Amniotic epithelial cell (primary cell): ENCODE results near the gene RPL13A.
"Not testable (repeated sequence)": the region's sequence is repeated elsewhere in the genome, so short reads cannot be mapped to it uniquely, and the experiment has no call there.

Experiments used
- DNase-seq: peaks from one replicate; pipeline ENCODE4 v3.0.0-alpha.2; 2010; ENCODE audit warnings: low read depth

RPL13A gene

DNA sequence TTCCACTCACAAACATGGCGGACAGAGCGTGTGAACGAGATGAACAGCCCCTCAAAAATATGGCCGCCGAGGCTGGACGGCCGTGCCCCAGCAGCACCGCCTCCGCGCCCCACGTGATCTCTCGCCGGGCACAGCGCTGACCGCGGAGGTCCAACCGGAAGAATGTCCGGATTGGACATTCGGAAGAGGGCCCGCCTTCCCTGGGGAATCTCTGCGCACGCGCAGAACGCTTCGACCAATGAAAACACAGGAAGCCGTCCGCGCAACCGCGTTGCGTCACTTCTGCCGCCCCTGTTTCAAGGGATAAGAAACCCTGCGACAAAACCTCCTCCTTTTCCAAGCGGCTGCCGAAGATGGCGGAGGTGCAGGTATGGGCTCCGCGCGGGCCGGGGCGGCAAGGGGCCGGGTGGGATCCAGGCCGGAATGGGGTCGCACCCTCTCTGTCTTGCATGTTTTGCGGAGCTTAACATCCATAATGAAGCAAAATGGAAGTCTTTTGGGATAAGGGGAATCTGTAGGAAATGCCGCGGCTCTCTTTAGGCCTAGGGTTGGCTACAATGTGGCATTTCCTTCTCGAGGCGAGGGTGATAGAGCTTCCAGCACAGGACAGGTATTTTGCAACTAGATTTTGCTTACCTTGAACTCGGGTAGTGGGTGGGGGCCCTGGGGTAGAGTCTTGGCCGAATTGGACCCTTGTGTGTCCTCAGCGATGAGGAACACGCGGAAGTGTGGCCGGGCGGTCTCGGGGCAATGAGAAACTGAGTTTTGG, at the start of gene RPL13A:
Gene RPL13A, plus strand, starts transcription at position 332 of the 769 bp plus-strand sequence. Its CDS starts 22 bp downstream, at position 354.
- peak; percentile 97 for DNase-seq

DNA sequence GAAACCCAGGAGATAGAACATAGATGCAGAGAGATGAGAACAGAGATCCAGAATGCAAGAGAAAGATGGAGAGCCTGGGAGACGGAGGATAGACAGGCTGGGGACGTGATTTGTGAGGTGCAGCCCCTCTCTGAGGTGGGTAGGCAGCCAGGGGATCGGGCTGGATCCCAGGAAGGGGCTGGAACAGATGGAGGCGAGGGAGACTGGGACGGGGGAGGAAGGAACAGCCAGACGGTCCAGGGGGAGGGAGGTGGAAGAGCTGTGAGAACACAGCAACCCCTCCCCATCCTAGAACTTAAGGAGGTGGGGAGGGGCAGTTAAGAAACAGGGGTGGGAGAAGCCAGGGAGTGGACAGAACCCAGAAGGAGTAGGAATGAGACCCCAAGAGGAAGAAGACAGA, 49.1 kb upstream of the RPL13A start:
- no peak for DNase-seq

DNA sequence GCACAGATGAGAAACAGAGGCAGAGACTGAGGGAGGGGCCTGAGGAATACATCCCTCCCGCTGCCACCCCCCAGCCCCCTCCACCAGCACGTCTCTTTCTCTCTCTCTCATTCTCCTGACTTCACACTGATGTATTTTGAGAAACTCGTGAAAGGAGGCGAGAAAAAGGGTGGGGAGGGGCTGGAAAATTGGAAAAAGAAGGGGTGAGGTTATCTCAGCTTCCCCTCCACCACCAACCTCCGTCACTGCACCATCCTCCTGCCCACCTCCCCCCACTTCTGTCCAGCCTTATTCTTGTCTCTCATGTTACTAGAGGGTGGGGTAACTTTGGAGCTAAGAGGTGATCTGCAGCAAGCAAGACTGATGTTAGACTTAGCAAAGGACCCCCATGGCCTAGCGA, 47.6 kb upstream of the RPL13A start:
- no peak for DNase-seq

DNA sequence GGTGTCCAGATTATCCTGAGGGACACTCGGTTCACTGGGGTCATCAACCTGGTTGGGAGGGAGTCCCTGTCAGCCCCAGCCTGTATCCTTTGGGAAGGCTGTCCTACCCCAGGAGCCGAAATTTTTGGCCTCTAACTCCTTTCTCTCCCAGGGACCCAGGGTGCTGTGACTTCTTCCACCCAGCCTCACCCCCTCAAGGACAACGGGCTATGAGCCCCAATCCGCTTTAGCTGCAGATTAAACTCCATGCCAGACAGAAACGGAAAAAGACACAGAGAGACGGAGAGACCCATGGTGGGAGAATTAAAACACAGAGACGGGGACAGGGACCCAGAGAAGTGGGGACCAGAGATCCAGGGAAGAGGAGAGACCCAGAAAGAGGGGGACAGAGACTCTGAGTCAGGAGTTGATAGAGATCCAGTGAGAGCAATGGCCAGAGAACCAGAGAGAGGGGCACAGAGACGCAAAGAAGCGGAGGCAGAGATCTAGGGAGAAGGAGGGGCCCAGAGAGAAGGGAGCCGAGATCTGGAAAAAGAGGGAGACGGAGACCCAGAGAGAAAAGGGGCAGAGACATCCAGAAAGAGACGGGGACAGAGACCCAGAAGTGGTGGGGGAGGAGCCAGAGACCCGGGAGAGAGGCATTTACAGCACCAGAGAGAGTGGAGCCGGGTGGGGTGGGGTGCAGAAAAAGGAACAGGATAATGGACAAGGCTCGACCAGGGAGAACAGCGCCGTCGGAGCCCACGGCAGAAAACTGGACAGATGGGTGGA, 46.8 kb upstream of the RPL13A start:
- DNase-seq = no peak

DNA sequence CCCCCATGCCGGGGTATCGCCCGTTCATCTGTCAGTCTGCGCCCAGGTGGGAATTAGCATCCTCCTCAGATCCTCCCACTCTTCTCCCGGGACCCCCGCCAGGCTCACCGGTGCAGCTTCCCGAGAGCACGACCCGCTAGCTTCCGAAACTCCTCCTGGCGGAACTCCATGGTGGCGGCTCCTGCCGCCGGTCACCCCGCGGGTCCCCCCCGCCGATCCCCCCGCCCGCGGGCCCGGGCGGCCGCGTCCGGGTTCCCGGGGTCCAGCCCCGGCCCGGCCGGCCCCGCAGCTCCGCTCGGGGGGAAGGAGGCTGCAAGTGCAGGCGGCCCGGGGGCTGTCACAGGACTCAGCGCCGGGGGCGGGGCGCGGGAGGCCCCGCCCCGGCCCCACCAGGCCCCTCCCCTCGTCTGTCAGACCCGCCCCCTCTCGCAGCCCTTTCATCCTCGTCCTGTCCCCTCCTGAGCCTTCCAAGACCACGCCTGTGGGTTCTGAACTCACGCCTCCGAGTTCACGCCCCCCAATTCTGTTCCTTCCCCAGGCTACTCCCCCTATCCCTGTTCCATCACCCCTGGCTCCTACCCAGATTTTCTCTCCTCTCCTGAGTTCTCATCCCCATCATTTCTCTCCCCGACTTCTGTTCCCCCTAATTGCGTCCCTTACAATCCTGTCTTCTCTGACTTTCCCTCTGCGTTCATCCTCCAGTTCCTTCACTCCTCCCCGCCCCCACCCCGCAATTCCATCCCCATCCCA, 46.0 kb upstream of the RPL13A start, which contains the start of gene SLC17A7:
Gene SLC17A7, minus strand, starts transcription at position 318 of the 750 bp plus-strand sequence. Its CDS starts 148 bp downstream, at position 170.
- DNase-seq = no peak

DNA sequence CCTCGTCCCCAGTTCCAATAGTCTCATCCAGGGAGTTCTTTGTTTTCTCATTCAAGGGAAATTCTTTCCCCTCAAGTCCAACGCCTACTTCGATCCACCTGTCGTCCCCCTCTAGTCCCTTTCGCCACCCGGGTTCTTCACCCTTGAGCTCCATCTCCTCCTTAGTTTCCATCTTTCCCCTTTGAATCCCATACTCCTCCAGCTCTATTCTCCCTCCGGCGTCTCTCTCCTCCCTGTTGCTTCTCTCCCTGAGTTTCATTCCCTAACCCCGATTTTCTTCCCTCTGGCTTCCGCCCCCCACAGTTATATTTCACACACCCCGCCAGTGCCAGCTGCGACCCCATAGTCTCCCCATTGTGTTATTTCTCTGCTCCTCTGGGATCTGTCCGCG, 45.5 kb upstream of the RPL13A start:
- no peak for DNase-seq

DNA sequence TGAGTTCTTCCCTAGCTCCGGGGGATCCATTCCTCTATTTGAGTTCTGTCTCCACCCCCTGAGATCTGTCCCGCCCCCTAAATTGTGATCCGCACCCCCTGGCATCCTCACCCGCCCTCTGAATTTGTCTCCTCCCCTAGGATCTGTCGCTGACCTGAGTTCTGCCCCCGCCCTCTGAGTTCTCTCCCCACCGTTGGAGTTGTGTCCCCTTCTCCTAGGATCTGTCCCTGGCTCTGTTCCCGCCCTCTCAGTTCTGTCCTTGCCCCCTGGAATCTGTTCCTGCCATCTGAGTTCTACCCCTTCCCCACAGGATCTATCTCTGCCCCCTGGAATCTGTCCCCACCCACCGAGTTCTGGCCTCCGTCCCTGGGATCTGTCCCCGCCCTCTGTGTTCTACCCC, 45.1 kb upstream of the RPL13A start:
- DNase-seq = no peak

DNA sequence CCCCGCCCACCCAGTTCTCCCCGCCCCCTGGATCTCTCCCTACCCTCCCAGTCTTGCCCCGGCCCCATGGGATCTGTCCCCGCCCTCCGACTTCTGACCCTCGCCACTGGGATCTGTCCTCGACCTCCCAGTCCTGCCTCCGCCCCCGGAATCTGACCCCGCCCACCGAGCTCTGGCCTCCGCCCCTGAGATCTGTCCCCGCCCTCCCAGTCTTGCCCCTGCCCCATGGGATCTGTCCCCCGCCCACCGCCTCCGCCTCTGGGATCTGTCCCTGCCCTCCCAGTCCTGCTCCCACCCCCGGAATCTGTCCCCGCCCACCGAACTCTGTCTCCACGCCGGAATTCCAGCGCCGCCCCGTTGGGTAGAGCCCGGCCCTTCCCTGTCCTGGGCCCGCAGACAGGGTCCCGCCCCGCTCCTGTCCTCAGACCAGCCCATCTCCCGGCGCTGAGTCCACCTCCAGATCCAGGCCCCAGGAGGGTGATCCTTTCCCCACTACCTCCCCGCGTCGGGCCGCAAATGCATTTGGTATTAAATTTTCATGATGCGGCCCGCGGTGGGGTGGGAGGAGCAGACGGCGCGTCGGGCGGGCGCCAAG, 44.5 kb upstream of the RPL13A start:
- DNase-seq = peak; percentile 78

DNA sequence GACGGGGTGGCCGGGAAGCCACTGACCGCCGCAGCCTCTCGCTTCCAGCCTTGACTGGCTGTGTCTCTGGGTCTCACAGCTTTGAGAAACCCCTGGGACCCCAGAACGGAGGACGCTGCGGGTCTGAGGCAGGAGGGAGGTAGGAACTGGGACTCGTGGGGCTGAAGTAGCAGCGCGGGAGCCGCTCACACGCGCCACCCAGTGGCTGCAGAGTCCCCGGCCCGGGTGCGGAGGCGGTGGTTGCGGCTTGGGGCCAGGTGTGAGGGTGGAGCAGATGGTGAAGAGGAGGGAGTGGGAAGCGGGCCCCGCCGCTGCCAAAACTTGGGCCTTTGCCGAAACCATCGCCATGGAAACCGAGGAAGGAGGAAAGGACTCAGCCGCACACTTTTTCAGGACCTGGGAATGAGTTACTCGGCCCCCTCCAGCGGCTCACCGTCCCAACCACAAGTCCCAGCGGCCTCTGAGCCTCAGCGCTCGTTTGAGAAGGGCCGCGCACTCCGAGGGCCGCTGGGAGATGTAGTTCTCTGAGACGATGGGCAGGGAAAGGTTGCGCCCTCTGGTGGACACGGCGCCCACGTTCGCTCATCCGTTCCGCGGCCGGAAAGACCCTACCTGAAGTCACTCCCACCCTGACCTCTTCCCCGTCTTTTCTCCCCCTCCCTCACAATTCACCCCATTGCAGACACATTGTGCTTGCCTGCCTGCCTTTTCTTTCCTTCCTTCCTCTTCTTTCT, 43.9 kb upstream of the RPL13A start:
- peak; percentile 89 for DNase-seq

DNA sequence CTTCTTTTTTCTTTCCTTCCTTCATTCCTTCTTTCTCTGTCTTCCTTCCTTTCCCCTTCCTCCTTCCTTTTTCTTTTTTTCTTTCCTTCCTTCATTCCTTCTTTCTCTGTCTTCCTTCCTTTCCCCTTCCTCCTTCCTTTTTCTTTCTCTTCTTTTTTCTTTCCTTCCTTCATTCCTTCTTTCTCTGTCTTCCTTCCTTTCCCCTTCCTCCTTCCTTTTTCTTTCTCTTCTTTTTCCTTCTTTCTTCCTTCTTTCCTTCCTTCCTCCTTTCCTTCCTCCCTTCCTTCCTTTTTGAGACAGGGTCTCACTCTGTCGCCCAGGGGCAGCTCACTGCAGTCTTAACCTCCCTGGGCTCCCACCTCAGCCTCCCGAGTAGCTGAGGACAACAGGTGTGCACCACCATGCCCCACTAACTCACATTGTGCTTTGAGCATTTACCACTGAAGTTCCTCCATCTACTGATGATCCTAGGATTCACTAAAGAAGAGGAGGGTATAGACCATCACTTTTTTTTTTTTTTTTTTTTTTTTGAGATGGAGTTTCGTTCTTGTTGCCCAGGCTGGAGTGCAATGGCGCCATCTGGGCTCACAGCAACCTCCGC, 43.2 kb upstream of the RPL13A start:
- not testable (repeated sequence) for DNase-seq

DNA sequence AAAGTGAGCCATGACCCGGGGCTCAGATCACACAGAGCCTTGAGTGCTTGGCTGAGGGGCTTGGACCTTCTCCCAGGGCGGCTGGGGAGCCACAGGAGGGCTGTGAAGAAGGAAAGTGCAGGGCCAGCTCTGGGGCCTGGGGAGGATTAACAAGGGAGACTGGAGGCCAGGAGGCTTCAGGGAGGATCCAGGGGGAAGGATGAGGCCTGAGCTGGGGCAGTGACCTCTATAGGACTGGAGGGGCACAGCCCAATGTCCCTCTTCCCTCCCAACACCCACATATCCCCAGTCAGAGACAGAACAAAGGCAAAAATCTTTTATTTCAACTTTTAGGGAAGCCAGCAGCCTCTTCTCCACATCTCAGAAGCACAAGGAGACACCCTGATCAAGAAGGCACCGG, 41.4 kb upstream of the RPL13A start:
- DNase-seq = no peak

DNA sequence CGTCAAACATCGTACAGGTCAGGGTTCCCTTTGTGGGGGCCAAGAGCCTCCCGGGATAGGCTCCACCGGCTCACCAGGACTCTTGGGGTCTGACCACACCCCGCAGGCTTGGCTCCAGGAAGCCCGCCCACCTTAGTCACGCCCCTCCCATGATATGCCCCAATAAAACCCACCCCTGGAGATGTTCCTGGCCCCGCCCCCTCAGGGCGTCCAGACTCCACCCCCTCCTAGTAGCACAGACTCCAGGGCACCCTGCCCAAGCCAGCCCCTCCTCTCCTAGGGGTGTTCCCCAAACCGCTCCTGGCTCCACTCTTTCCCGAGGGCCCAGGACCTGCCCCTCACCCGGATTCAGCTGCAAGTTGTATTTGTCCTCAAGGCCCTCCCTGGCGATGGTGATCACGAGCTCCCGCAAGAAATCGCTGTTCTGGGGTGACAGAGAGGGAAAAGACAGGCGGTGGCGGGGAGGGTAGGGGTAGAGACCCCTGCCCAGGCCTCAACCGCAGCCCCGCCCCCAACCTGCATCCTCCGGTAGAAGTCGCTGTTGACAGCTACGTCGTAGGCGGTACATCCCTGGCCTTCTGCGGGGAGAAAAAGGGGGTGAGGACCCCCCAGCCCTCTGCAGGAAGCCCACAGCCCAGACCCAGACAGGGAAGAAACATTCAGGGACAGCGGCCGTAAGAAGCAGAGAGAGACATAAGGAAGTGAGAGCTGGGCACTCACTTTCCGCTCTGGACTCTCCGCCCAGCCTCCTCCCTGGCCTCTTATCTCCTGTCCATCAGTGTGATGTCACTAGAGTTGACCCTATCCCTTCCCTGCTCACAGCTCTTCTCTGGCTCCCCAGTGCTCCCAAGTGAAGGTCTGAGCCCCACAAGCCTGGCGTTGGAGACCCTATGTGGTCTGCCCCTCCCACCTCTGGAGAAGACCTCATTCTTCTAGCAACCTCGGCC, 39.6 kb upstream of the RPL13A start:
- DNase-seq = peak; percentile 50

DNA sequence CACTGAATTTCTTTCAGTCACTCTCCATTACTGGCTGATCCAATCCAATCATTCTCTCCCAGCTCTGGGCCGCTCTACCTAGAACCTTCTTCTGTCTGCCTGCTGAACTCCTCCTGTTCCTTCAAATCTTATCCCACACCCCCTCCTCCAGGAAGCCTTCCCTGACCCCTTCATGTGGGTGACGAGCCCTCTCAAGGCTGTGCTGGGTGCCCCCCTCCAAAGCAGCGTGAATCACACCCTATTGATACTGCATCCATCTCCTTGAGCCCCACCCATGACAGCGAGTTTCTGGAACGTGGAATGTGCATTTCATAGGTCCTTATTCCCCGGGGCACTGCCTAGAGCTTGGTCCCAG, 39.0 kb upstream of the RPL13A start:
- DNase-seq = no peak

DNA sequence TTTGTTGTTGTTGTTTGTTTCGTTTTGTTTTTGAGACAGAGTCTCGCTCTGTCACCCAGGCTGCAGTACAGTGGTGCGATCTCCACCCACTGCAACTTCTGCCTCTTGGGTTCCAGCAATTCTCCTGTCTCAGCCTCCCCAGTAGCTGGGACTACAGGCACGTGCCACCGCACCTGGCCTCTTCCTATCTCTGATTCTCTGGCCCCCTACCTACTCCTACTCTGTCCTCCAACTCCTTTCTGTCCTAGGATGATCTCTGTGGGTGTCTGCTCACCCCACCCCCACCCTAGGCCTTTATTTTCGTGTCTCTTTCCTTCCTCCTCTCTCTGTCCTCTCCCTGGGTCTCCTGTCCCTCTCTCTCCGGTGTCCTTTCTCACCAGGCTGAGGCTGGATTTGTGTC, 37.0 kb upstream of the RPL13A start:
- no peak for DNase-seq

DNA sequence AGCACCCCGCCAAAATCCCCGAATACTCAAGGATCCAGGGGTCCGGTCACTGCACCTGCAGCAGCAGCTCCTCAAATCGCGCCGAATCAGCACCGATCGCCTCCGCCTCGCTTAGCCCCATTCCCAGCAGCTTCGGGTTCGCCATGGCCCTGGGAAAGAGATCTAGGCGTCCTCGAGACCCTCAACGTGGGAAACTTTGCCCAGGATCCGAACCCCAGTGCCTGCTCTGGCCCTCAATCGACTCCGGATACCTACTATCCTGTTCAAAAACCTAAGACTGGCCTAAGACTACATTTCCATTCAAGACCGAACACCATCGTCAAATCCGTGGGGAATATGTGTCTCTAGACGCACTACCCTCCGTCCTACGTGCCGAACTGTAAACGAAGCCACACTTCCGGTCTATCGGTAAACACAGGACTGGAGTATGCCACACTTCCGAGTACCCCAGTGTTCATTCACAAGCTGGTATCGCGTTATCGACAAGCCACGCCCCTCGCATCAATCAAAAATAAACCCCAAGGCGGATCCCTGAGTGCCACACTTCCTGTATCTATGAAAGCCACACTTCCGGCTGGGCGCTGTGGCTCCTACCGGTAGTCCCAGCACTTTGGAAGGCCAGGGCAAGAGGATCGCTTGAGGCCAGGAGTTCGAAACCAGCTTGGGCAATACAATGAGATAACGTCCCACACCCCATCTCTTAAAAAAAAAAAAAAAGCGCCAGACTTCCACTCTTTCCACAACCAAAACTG, 35.8 kb upstream of the RPL13A start, which contains the start of gene PIH1D1:
Gene PIH1D1, minus strand, starts transcription at position 385 of the 752 bp plus-strand sequence. Its CDS starts 240 bp downstream, at position 145.
- DNase-seq = peak; percentile 99

DNA sequence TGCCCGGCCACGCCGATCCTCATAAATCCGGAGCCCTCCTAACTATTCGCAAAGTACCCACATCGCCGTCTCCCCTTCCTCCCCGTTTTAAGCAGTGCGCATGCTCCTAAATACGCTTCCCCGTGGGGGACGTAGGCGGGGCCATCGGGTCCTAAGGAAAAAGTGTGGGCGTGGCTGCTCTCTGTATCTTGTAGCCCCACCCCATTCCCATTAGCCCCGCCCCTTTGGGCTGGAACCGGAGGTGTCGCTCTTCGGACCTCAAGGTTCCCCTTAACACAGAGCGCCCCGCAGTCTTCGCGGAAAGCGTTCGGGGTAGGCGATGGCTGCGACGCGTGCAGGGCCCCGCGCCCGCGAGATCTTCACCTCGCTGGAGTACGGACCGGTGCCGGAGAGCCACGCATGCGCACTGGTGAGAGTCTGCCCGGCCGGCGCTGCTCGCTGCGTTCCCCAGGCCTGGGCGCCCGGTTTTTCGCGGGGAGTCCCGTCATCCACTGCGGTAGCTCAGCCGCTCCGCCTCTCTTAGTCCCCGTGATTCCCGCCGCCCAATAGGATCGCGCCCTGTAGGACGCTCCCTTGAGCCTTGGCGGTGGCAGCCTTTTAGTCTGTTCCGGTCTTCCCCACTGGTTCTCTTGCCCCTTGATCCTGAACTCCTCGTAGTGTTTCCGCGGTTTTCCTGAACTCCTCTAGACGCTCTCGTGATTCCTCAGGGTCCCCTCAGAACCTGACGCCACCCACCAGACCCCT, 34.2 kb upstream of the RPL13A start, which contains the start of gene ALDH16A1:
Gene ALDH16A1, plus strand, starts transcription at position 213 of the 744 bp plus-strand sequence. Its CDS starts 107 bp downstream, at position 320.
- DNase-seq = peak; percentile 95

DNA sequence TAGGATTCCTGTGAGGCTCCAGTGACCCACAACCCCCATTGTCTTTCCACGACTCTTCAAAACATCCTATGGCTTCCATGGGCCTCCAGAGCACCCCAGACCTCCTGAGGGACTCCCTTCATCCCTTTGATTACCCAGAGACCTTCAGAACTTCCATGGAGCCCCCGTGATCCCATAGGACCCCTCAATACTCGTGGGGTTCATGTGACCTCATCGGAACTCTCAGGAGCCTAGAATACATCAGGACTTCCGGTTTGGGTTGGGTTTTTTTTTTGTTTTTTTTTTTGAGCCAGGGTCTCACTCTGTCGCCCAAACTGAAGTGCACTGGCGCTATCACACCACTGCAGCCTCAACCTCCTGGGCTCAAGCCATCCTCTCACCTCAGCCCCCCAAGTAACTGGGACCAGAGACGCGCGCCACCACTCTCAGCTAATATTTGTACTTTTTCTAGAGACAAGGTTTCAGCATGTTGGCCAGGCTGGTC, 33.6 kb upstream of the RPL13A start:
- no peak for DNase-seq

DNA sequence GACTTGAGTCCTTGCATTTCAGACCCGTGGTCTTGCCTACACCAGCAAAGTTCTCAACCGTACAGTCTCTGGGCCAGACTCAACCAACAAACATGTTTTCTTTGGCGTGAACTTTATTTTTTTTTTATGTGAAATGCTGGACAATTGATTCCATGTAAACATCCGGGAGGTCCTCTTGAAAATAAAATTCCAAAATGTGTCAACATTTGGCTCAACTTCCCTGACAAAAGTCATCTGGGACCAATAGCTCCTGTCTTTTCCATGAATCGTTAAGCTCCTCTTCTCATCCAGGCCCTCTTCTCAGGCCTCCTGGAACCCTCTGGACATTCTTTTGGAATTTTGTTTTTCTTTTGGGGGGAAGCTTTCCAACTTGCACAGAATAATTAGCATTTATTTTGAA, 31.6 kb upstream of the RPL13A start:
- DNase-seq = no peak
